ENCODE measurements around the gene JAG2. TPM values are rescaled to one million over a fixed set of nuclear protein-coding genes. Genes with fewer than 3 reads are reported as not detected.
A peak's percentile ranks its signal among the peaks of the same experiment; 100 is the strongest.

The JAG2 gene
- total RNA-seq, 2 experiments from 2014 or later: 2.3 to 2.5 TPM

DNA sequence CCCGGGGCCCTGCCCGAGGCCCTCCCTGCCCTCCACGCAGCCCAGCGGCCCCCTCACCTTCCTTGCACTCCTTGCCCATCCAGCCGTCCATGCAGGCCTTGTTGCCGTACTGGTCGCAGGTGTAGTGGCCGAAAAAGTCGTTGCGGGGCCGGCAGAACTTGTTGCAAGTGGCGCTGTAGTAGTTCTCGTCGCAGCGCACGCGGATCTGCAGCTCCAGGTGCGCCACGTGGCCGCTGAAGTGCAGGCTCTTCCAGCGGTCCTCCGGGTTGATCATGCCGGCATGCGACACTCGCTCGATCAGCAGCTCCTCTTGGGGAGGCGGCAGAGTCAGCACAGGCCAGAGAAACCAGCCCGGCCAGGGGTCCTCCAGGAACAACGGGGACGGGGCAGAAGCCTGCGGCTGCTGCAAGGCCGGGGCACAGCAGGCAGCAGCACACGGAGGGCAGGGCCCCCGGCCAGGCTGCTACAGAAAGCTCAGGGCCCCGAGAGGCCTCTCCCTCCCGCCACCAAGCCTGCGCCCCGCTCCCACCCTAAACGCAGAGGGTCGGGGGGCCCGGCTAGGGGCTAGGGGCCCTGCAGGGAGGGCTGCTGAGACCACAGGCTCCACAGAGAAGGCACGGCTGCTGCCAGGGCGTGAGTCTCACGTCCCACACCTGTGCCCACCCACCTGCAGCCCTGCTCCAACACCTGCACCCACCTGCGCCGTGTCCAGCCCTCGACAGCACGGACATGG is 12.7 kb downstream of the JAG2 start:
- DNase-seq: no peak
- H3K36me3 Mint-ChIP-seq: no peaks in the 10 kb centered on the region
- H3K27ac Mint-ChIP-seq: no peak overlapping the region
- no peaks in the 10 kb centered on the region for H3K9me3 Mint-ChIP-seq
- H3K4me1 Mint-ChIP-seq: no peaks in the 10 kb centered on the region
- no peaks in the 10 kb centered on the region for H3K27me3 Mint-ChIP-seq
- no peak overlapping the region for H3K4me3 Mint-ChIP-seq

DNA sequence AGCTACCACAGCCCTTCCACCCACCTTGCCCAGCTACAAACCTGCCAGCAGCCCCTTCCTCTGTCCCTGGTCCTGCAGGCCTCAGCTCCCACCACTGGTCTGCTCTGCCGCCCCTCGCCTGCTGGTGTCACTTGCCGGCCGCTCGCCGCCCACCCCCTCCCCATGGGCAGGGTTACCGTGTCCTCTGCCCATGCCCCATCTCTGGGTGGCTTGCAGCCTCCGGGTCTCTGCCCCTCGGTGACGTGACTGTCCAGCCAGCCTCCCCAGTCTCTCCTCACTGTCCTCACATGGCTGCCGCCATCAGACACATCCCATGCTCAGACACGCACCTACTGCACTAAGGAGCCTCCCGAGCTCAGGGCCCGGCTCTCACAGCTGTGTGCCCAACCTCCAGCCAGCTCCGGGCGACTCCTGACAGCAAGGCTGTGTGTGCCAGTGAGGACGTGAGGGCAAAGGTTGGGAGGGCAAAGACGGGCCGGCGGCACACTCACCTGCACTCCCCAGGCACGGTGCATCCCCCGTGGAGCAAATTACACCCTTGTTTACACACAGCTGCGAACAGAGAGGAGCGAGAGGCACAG is 13.4 kb downstream of the JAG2 start:
- Mint-ChIP-seq H3K27me3 (no peaks in the 10 kb centered on the region), H3K36me3 (no peaks in the 10 kb centered on the region), H3K9me3 (no peaks in the 10 kb centered on the region), H3K4me3 (no peak overlapping the region), H3K27ac (no peak overlapping the region), H3K4me1 (no peaks in the 10 kb centered on the region)
- no peak for DNase-seq

DNA sequence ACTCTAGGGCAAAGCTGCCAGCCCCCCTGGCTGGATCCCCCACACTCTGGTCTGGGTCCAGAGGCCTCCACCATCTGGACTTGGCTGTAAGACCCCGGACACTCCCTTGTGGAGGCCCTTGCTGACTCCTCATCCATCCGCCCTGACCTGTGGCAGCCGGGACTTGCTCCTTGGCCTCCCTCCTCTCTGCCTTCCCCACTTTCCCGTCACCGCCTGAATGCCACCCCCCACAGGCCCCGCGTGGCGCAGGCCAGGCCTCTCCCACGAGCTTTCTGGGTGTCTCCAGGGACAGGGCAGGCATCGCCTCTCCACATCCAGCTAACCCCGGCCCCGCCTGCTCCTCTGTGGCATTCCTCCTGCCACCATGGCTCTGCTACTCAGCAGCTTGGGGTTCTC is 14.1 kb downstream of the JAG2 start:
- Mint-ChIP-seq H3K27me3 (no peaks in the 10 kb centered on the region), H3K4me1 (no peaks in the 10 kb centered on the region), H3K27ac (no peak overlapping the region), H3K9me3 (no peaks in the 10 kb centered on the region), H3K36me3 (no peaks in the 10 kb centered on the region), H3K4me3 (no peak overlapping the region)
- no peak for DNase-seq

DNA sequence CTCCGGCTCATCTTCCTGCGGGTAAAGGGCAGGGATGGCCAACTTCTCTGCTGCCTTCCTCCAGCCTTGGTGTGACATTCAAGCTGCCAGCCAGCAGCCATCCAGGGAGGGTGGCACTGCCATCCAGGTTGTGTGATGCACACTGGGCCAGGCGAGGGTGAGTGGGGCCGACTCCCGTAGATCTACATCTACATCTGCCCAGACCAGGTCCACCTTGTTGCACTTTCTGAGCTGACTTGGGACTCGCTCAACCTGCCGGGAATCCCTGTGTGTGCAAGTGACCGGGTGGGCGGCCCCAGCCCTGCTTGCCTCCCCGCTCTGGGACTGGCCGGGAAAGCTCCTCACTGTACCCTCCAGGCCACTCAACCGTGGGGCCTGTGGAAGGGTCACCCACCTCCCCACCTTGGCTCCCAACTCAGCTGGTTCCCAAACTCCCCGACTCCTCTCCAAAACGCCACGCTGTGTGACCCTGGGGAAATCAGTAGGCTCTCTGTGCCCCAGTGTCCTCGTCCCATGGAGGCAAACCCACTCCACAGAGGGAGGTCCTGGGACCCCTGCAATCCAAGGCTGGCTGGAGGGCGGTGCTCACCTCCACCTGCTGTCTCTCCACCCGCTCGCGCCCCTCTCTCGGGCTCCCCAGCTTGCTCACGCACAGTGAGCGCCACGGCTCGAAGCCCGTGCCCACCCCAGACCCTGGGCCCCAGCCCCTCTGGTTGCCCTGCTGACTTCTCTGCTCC is 14.7 kb downstream of the JAG2 start:
- H3K4me1 Mint-ChIP-seq: no peaks in the 10 kb centered on the region
- no peak overlapping the region for H3K4me3 Mint-ChIP-seq
- H3K9me3 Mint-ChIP-seq: no peaks in the 10 kb centered on the region
- H3K27ac Mint-ChIP-seq: no peak overlapping the region
- no peak for DNase-seq
- no peaks in the 10 kb centered on the region for H3K27me3 Mint-ChIP-seq
- no peaks in the 10 kb centered on the region for H3K36me3 Mint-ChIP-seq

DNA sequence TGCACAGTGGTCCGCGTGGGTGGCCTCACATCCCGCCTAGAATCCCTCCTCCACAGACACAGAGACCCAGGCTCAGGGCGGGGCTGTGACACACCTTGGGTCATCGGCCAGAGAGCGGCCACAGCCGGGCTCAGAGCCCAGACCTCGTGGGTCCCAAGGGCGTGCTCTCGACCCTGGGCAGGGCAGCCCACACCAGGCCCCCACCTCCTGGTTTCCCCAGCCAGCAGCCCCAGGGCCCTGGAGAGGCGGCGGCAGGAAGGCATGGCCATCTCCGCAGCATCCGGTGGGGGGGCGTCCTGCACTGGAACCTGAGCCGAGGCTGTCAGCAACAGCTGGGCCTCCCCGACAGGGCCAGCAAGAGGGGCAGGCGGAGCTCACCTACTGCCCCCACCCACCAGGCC is 15.2 kb downstream of the JAG2 start:
- Mint-ChIP-seq H3K4me1 (no peaks in the 10 kb centered on the region), H3K27me3 (no peaks in the 10 kb centered on the region), H3K36me3 (no peaks in the 10 kb centered on the region), H3K9me3 (no peaks in the 10 kb centered on the region), H3K27ac (no peak overlapping the region), H3K4me3 (no peak overlapping the region)
- DNase-seq: no peak

DNA sequence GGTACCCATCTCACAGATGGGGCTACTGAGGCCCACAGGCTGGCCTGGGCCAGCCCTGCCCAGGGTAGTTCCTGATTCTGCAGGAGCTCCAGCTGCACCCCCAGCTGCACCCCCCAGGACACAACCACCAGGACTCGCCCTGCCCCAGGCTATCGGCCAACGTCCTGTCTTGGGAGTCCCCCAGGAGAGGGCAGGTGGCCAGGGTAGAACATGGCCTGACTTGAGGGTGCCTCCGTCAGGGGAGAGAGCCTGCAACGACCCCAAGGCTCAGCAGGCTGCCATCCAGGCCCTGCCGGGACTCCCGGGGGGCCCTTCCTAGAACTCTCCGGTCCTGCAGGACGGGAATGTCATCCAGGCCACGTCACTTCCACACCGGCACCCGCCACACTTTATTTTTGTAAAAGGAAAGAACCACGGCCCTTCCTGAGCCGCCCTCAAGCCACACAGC is 15.8 kb downstream of the JAG2 start:
- no peaks in the 10 kb centered on the region for H3K4me1 Mint-ChIP-seq
- no peak overlapping the region for H3K4me3 Mint-ChIP-seq
- H3K36me3 Mint-ChIP-seq: no peaks in the 10 kb centered on the region
- DNase-seq: peak; percentile 0
- no peaks in the 10 kb centered on the region for H3K27me3 Mint-ChIP-seq
- no peak overlapping the region for H3K27ac Mint-ChIP-seq
- H3K9me3 Mint-ChIP-seq: no peaks in the 10 kb centered on the region

DNA sequence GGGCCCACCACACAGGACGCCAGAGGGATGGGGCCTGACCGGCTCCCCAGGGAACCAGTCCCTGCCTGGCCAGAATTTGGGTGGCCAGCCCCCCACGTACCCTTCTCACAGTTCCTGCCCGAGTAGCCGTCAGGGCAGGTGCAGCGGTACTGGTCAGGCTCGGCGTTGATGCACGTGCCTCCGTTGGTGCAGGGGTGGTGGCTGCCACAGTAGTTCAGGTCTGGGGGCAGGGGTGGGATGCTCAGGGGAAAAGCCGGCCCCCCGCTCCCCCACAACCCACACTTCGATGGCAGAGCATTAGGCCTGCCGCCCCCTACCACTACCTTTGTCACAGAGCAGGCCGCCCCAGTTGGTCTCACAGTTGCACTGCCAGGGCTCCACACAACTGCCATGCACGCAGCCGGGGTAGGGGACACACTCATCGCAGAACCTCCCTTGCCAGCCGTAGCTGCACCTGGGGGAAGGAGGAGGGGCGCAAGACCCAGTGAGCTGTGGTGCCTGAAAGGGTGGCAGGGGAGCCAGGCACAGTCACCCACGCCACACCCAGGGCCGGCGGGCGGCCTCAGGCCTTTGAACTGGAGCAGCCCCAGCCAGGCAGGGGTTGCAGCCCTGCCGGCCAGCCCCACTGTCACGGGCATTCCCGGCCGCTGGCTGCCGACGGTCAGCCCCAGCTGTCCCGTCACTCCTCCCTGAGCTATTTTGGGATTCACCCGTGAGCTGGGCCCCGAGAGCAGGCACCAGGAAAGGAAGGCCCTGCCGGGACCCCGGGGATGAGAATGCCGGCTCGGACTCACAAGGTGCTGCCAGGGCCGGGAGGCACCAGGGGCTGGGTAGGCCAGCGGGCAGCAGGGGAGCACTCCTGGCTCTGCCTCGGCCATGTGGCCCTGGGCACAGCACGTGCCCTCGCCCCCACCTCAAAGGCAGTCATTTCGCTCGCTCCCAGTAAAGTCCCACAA is 16.5 kb downstream of the JAG2 start:
- H3K27ac Mint-ChIP-seq: no peak overlapping the region

DNA sequence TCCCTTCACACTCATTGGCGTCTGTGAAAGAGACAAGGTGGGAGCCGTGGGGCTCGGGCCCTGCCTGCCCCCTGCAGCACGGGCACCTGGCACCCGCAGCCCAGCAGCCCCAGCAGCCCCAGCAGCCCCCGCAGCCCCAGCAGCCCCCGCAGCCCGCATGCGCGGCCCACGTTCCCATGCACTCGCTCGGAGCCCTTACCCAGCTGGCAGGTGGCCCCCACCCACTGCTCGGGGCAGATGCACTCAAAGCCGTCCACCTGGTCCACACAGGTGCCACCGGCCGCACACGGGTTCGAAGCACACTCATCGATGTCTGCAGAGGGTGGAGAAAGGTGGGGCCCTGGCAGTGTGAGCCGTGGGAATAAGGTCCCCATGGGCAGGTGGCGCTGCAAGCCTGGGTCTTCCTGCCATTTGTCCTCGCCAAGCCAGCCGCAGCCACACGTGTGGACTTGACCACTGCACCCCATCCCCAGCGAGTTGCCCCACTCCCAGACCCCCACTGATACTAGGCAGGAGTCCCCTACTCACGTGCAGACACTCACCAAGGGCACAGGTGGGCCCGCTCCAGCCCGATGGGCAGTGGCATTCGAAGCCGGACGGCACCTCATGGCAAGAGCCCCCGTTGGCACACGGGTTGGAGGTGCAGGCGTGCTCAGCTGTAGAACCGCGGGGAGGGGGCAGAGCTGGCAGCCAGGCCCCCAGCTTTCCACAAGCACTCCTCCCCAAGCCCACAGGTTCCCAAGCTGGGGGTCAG is 17.3 kb downstream of the JAG2 start:
- no peaks in the 10 kb centered on the region for H3K36me3 Mint-ChIP-seq
- H3K4me3 Mint-ChIP-seq: no peak overlapping the region
- H3K4me1 Mint-ChIP-seq: no peaks in the 10 kb centered on the region
- H3K27ac Mint-ChIP-seq: no peak overlapping the region
- H3K9me3 Mint-ChIP-seq: no peaks in the 10 kb centered on the region
- H3K27me3 Mint-ChIP-seq: no peaks in the 10 kb centered on the region
- peak; percentile 0 for DNase-seq

More for the DNA sequence above, 16.5 kb downstream of the JAG2 start:
- no peaks in the 10 kb centered on the region for H3K36me3 Mint-ChIP-seq
- no peaks in the 10 kb centered on the region for H3K9me3 Mint-ChIP-seq
- H3K27me3 Mint-ChIP-seq: no peaks in the 10 kb centered on the region
- H3K4me3 Mint-ChIP-seq: no peak overlapping the region
- H3K4me1 Mint-ChIP-seq: no peaks in the 10 kb centered on the region
- peak; percentile 0 for DNase-seq

DNA sequence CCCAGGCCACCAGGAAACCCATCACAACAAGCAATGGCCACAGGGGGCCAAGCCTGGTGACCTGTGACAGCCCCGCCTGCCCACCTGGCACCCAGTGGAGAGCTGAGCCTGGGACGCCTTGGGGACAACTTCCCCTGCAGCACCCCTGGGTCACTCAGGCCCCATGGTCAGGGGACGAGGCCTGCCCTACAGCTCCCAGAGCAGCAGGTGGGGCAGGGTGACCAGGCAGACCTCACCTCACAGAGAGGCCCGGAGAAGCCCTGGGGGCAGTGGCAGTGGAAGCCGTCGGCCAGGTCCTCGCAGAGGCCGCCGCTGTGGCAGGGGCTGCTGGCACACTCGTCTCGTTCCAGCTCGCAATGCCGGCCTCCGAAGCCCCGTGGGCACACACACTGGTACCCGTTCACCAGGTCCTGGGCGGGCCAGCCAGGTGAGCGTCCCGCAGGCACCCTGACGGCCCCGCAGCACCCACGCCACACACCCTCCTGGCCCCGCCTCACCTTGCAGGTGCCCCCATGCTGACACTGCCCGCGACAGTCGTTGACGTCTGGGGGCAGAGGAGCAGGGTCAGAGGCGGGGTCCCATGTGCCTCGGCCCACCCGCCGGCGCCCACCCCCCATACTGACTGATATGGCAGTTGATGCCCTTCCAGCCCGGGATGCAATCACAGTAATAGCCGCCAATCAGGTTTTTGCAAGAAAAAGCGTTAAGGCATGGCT is 18.1 kb downstream of the JAG2 start:
- no peak overlapping the region for H3K27ac Mint-ChIP-seq
- H3K4me3 Mint-ChIP-seq: no peak overlapping the region
- no peak for DNase-seq

DNA sequence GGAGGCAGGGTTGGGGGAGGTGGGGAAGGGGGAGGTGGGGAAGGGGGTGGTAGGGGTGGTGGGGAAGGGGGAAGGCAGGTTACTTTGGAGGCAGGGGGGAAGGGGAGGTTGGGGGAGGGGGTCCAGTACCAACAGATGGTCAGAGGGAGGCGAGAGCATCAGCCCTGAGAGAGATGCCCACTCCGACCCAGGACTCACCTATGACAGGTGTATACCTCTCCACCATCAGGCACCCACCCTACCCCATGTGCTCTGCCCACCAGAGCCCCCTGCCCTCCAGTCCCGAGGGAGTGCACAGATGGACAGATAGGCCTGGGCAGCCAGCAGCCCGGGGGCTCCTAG is 18.6 kb downstream of the JAG2 start:
- H3K27ac Mint-ChIP-seq: no peak overlapping the region
- H3K4me1 Mint-ChIP-seq: no peaks in the 10 kb centered on the region

More for the DNA sequence above, 18.1 kb downstream of the JAG2 start:
- no peaks in the 10 kb centered on the region for H3K36me3 Mint-ChIP-seq
- no peaks in the 10 kb centered on the region for H3K27me3 Mint-ChIP-seq
- no peaks in the 10 kb centered on the region for H3K4me1 Mint-ChIP-seq
- no peaks in the 10 kb centered on the region for H3K9me3 Mint-ChIP-seq

DNA sequence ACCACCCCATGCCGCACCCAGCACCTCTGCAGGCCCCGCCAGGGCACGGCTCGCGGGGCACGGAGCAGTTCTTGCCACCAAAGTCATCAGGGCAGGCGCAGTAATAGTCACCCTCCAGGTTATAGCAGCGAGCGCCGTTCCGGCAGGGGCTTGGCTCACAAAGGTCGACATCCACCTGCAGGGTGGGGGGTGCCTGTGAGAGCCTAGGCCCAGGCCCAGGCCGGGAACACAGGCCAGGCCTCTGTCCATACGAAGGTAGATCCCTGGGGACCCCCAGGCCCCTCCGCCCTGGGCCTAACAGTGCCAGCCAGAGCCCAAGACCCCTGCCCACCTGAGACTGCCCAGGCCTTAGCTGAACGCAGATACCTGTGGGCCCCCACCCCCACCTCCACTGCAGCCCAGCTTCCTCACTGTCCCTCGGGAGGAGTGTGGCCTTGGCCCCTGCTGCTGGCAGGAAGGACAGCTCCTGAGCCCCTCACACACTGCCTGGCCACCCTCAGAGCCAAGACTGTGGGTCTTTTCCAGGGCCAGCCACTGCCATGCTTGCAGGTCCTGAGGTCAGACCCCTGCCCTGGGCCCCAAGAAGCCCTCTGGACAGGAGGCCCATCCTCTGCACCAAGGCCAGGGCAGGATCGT is 19.3 kb downstream of the JAG2 start:
- DNase-seq: no peak

More for the DNA sequence above, 18.6 kb downstream of the JAG2 start:
- H3K27me3 Mint-ChIP-seq: no peaks in the 10 kb centered on the region
- H3K4me3 Mint-ChIP-seq: no peak overlapping the region
- no peak for DNase-seq
- no peaks in the 10 kb centered on the region for H3K36me3 Mint-ChIP-seq
- H3K9me3 Mint-ChIP-seq: no peaks in the 10 kb centered on the region

DNA sequence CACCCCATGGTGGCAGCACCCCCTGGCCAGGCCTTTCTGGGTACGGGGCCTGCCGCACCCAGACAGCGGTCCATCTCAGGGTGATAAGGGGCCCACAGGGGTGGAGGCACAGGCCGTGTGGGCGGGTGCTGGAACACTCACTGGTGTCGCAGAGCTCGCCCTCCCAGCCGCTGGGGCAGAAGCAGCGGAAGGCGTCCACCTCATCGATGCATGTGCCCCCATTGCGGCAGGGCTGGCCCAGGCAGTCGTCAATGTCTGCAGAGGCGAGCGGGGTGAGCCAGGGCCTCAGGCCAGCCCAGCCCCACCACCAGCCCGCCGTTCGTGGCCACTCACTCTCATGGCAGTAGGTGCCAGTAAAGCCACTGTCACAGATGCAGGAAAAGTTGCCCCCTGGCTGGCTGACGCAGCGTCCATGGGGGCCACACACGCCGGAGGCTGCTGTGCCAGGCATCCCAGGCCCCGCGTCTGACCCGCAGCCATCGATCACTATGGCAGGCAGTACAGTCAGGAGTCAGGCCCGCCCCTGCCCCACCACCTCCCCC is 19.9 kb downstream of the JAG2 start:
- no peak overlapping the region for H3K27ac Mint-ChIP-seq
- H3K9me3 Mint-ChIP-seq: no peaks in the 10 kb centered on the region
- H3K4me1 Mint-ChIP-seq: no peaks in the 10 kb centered on the region
- H3K4me3 Mint-ChIP-seq: no peak overlapping the region
- H3K36me3 Mint-ChIP-seq: no peaks in the 10 kb centered on the region
- no peaks in the 10 kb centered on the region for H3K27me3 Mint-ChIP-seq
- DNase-seq: no peak

More for the DNA sequence above, 19.3 kb downstream of the JAG2 start:
- H3K27me3 Mint-ChIP-seq: no peaks in the 10 kb centered on the region
- no peak overlapping the region for H3K27ac Mint-ChIP-seq
- H3K9me3 Mint-ChIP-seq: no peaks in the 10 kb centered on the region
- no peak overlapping the region for H3K4me3 Mint-ChIP-seq
- no peaks in the 10 kb centered on the region for H3K36me3 Mint-ChIP-seq
- H3K4me1 Mint-ChIP-seq: no peaks in the 10 kb centered on the region
